GM12878 (cell line): Measurements from ENCODE around the gene CCDC87. TPM values are rescaled to one million over a fixed set of nuclear protein-coding genes. Genes with fewer than 3 reads are reported as not detected.

Experiments used
- ATF7 ChIP-seq: fragments of 450-650 bp; IDR thresholded peaks from 2 replicates; pipeline ENCODE4 v1.6.1; 2016; ENCODE audit warnings: low read depth, mild to moderate bottlenecking
- BACH1 ChIP-seq: fragments of 450-650 bp; IDR thresholded peaks from 2 replicates; pipeline ENCODE4 v1.6.1; 2017; ENCODE audit warnings: mild to moderate bottlenecking, borderline replicate concordance
- BMI1 ChIP-seq: fragments of 450-650 bp; IDR thresholded peaks from 2 replicates; pipeline ENCODE4 v1.6.1; 2016; ENCODE audit warnings: mild to moderate bottlenecking, moderate library complexity, borderline replicate concordance
- BRCA1 ChIP-seq: IDR thresholded peaks from 2 replicates; pipeline ENCODE4 v1.6.1; 2011; ENCODE audit warnings: low read depth, low read length, improper control_type of control experiment
- CHD4 ChIP-seq: fragments of 200-600 bp; sonication (generic); IDR thresholded peaks from 2 replicates; pipeline ENCODE4 v1.6.1; 2016; ENCODE audit warnings: mild to moderate bottlenecking
- CREB1 ChIP-seq: IDR thresholded peaks from 2 replicates; pipeline ENCODE4 v1.6.1; 2012; ENCODE audit warnings: low read depth, mild to moderate bottlenecking, inconsistent platforms
- HDAC6 ChIP-seq: fragments of 200-600 bp; sonication (generic); IDR thresholded peaks from one replicate; pipeline ENCODE4 v1.8.0; 2017; ENCODE audit warnings: antibody characterized with exemption; ENCODE audit not compliant: unreplicated experiment
- HDGF ChIP-seq: fragments of 450-650 bp; IDR thresholded peaks from 2 replicates; pipeline ENCODE4 v1.6.1; 2016; ENCODE audit warnings: antibody characterized with exemption
- NFXL1 ChIP-seq: fragments of 450-650 bp; IDR thresholded peaks from 2 replicates; pipeline ENCODE4 v1.6.1; 2017; ENCODE audit warnings: antibody characterized with exemption, mild to moderate bottlenecking, borderline replicate concordance
- NR2C2 ChIP-seq: IDR thresholded peaks from 2 replicates; pipeline ENCODE4 v1.6.1; 2011; ENCODE audit warnings: borderline replicate concordance, low read depth; ENCODE audit not compliant: control insufficient read depth, insufficient read length
- PML ChIP-seq: IDR thresholded peaks from 2 replicates; pipeline ENCODE4 v1.6.1; 2012; ENCODE audit warnings: low read length, inconsistent platforms
- POU2F2 ChIP-seq: IDR thresholded peaks from 3 replicates; pipeline ENCODE4 v1.6.1; 2011; ENCODE audit warnings: low read depth, mild to moderate bottlenecking, low read length, borderline replicate concordance
- RAD21 ChIP-seq: IDR thresholded peaks from 2 replicates; pipeline ENCODE4 v1.6.1; 2011; ENCODE audit warnings: mild to moderate bottlenecking, low read depth, low read length, moderate library complexity; ENCODE audit not compliant: insufficient read depth
- RUNX3 ChIP-seq: IDR thresholded peaks from 2 replicates; pipeline ENCODE4 v1.6.1; 2012; ENCODE audit warnings: low read length, inconsistent platforms
- SREBF1 ChIP-seq: IDR thresholded peaks from 2 replicates; pipeline ENCODE4 v1.6.1; 2012; ENCODE audit warnings: mild to moderate bottlenecking, low read length
- SRF ChIP-seq, 2 experiments: IDR thresholded peaks; 2 replicates each; pipeline ENCODE4 v1.6.1; 2011; ENCODE audit warnings: low read depth in 2 of 2, low read length in 2 of 2, mild to moderate bottlenecking in 1 of 2, moderate library complexity in 1 of 2
- TCF12 ChIP-seq: IDR thresholded peaks from 2 replicates; pipeline ENCODE4 v1.6.1; 2011; ENCODE audit warnings: low read depth, mild to moderate bottlenecking, low read length
- ZNF384 ChIP-seq: IDR thresholded peaks from 2 replicates; pipeline ENCODE4 v1.6.1; 2012; ENCODE audit warnings: low read depth, mild to moderate bottlenecking, low read length, improper control_type of control experiment, borderline replicate concordance
- polyA plus RNA-seq, 11 experiments: library from polyadenylated mRNA; depleted of rRNA in 4 of 11; unstranded in 6 of 11; stranded (reverse) in 5 of 11; fragments of >200 nt; fragmentation: Nextera tagmentation in 4 of 11; fragmentation: Illumina TruSeq in 1 of 11; extraction: Ambion mirVana in 4 of 11; extraction: Trizol in 1 of 11; gene quantifications; 1 replicate in 1 of 11; 2 replicates in 10 of 11; pipeline versions ENCODE4 v1.2.1 to v1.2.3, GENCODE V29; 2011 to 2016; ENCODE audit warnings: inconsistent platforms in 2 of 11, missing spikeins in 2 of 11, low read depth in 1 of 11
- total RNA-seq, 4 experiments: library from RNA; depleted of rRNA in 3 of 4; stranded (reverse); fragments of >200 nt in 3 of 4; fragmentation: Illumina TruSeq in 1 of 4; extraction: Trizol in 1 of 4; gene quantifications; 2 replicates each; pipeline versions ENCODE4 v1.2.1 to v1.2.3, GENCODE V29; 2013 to 2021
- TF ChIP-seq, protein P1 (sequence below): fragments of 450-650 bp; IDR thresholded peaks from 2 replicates; pipeline ENCODE4 v1.6.1; 2017; ENCODE audit warnings: mild to moderate bottlenecking, low read depth, inconsistent platforms; ENCODE audit not compliant: poor library complexity, severe bottlenecking
- TF ChIP-seq, protein P2 (sequence below): fragments of 450-650 bp; IDR thresholded peaks from 2 replicates; pipeline ENCODE4 v1.6.1; 2016; ENCODE audit warnings: mild to moderate bottlenecking
- TF ChIP-seq, protein P3 (sequence below): fragments of 450-650 bp; IDR thresholded peaks from 2 replicates; pipeline ENCODE4 v1.6.1; 2014; ENCODE audit warnings: mild to moderate bottlenecking
- TF ChIP-seq, protein P4 (sequence below): fragments of 150-350 bp; IDR thresholded peaks from 2 replicates; pipeline ENCODE4 v1.6.1; 2014; ENCODE audit warnings: mild to moderate bottlenecking, low read depth, low read length
- TF ChIP-seq, protein P5 (sequence below): fragments of 450-650 bp; IDR thresholded peaks from 2 replicates; pipeline ENCODE4 v1.6.1; 2017; ENCODE audit warnings: mild to moderate bottlenecking

CCDC87 gene
- total and polyA plus RNA-seq, 10 of the 15 experiments (the other 5 are each of a cell fraction or from before 2014, with no cell fraction given), result 0.02 to 0.17 (median 0.09) TPM; not detected in 3

DNA sequence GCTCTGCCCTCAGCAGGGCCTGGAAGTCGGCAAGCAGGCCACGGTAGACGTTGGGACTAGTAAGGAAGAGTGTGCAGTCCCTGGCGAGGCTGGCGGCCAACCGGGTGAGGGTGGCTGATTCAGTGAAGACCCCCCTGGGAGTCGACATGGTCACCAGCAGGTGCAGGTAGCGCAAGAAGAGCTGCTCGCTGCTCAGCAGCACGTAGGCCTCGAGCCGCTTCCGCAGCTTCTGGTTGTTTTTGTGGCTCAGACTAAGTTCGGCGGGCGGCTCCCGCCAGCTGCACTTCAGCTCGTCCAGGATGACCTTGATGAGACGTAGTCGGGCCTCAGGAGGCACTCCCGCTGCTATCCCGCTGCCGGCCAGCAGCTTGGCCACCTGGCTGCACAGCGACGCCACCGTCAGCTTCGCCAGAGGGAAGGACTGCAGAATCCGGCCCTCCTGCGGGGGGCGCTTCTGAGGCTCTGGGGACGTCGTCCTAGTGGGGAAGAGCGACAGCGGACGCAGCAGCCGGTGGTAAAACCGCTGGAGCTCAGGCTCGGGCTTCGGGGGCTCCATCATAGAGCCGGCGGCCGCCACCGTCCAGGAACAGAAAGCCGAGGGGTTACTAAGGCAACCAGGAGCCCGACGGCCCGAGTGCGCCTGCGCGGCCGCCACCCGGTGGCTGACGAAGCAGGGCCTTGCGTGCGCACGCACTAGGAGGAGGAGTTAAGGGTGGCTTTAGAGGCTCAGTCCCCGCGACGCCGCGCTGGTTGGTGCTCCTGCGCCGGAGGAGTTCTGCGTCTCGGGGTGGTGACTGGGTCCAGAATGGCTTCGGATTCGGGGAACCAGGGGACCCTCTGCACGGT lies at the start of gene CCDC87, which contains the start of gene CCS (continued):
- TF ChIP-seq, protein P1, sequence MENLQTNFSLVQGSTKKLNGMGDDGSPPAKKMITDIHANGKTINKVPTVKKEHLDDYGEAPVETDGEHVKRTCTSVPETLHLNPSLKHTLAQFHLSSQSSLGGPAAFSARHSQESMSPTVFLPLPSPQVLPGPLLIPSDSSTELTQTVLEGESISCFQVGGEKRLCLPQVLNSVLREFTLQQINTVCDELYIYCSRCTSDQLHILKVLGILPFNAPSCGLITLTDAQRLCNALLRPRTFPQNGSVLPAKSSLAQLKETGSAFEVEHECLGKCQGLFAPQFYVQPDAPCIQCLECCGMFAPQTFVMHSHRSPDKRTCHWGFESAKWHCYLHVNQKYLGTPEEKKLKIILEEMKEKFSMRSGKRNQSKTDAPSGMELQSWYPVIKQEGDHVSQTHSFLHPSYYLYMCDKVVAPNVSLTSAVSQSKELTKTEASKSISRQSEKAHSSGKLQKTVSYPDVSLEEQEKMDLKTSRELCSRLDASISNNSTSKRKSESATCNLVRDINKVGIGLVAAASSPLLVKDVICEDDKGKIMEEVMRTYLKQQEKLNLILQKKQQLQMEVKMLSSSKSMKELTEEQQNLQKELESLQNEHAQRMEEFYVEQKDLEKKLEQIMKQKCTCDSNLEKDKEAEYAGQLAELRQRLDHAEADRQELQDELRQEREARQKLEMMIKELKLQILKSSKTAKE, result no peak
- TF ChIP-seq PML, result peak; percentile 61; the same call in 1 of the 2 replicates
- TF ChIP-seq, protein P2, sequence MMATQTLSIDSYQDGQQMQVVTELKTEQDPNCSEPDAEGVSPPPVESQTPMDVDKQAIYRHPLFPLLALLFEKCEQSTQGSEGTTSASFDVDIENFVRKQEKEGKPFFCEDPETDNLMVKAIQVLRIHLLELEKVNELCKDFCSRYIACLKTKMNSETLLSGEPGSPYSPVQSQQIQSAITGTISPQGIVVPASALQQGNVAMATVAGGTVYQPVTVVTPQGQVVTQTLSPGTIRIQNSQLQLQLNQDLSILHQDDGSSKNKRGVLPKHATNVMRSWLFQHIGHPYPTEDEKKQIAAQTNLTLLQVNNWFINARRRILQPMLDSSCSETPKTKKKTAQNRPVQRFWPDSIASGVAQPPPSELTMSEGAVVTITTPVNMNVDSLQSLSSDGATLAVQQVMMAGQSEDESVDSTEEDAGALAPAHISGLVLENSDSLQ, result peak; percentile 56; the same call in 1 of the 2 replicates
- peak; percentile 42; the same call in 1 of the 3 replicates for TF ChIP-seq POU2F2
- TF ChIP-seq BMI1, result peak; percentile 93
- TF ChIP-seq NFXL1, result no peak
- no peak for TF ChIP-seq CHD4
- TF ChIP-seq BRCA1, result no peak
- TF ChIP-seq RAD21, result no peak
- TF ChIP-seq HDAC6, result peak; percentile 34
- TF ChIP-seq, protein P3, sequence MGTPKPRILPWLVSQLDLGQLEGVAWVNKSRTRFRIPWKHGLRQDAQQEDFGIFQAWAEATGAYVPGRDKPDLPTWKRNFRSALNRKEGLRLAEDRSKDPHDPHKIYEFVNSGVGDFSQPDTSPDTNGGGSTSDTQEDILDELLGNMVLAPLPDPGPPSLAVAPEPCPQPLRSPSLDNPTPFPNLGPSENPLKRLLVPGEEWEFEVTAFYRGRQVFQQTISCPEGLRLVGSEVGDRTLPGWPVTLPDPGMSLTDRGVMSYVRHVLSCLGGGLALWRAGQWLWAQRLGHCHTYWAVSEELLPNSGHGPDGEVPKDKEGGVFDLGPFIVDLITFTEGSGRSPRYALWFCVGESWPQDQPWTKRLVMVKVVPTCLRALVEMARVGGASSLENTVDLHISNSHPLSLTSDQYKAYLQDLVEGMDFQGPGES, result no peak
- TF ChIP-seq HDGF, result peak; percentile 89
- TF ChIP-seq, protein P4, sequence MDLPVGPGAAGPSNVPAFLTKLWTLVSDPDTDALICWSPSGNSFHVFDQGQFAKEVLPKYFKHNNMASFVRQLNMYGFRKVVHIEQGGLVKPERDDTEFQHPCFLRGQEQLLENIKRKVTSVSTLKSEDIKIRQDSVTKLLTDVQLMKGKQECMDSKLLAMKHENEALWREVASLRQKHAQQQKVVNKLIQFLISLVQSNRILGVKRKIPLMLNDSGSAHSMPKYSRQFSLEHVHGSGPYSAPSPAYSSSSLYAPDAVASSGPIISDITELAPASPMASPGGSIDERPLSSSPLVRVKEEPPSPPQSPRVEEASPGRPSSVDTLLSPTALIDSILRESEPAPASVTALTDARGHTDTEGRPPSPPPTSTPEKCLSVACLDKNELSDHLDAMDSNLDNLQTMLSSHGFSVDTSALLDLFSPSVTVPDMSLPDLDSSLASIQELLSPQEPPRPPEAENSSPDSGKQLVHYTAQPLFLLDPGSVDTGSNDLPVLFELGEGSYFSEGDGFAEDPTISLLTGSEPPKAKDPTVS, result no peak
- TF ChIP-seq RUNX3, result no peak
- TF ChIP-seq TCF12, result peak; percentile 68; the same call in 1 of the 2 replicates
- TF ChIP-seq BACH1, result peak; percentile 45; the same call in 1 of the 2 replicates
- TF ChIP-seq, protein P5, sequence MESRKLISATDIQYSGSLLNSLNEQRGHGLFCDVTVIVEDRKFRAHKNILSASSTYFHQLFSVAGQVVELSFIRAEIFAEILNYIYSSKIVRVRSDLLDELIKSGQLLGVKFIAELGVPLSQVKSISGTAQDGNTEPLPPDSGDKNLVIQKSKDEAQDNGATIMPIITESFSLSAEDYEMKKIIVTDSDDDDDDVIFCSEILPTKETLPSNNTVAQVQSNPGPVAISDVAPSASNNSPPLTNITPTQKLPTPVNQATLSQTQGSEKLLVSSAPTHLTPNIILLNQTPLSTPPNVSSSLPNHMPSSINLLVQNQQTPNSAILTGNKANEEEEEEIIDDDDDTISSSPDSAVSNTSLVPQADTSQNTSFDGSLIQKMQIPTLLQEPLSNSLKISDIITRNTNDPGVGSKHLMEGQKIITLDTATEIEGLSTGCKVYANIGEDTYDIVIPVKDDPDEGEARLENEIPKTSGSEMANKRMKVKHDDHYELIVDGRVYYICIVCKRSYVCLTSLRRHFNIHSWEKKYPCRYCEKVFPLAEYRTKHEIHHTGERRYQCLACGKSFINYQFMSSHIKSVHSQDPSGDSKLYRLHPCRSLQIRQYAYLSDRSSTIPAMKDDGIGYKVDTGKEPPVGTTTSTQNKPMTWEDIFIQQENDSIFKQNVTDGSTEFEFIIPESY, result peak; percentile 48; the same call in 1 of the 2 replicates
- no peak for TF ChIP-seq ATF7
- no peak for TF ChIP-seq NR2C2
- TF ChIP-seq ZNF384, result no peak
- peak; percentile 64; the same call in 1 of the 2 replicates for TF ChIP-seq CREB1
- TF ChIP-seq SRF (IDR thresholded peaks at IDR 0.05; ENCODE audit: low read depth in 2 of 2, low read length in 2 of 2), result 0 out of 4 replicates have a peak, but pooled peaks of 1 of the 2 experiments have one; percentile 9
- no peak for TF ChIP-seq SREBF1
